PFSK-1 (cell line): ENCODE results near the gene CDPF1.

Experiments
- FOXP2 ChIP-seq: optimal IDR thresholded peaks from 2 replicates; pipeline ENCODE3; 2011; ENCODE audit warnings: borderline replicate concordance, control low read depth, inconsistent platforms; ENCODE audit not compliant: insufficient read depth; ENCODE audit errors: extremely low read length, extremely low read depth
- POLR2AphosphoS5 ChIP-seq: IDR thresholded peaks from 2 replicates; pipeline ENCODE4 v1.6.1; 2012; ENCODE audit warnings: low read depth, mild to moderate bottlenecking, control low read depth, low read length, moderate library complexity
- SIN3A ChIP-seq: IDR thresholded peaks from 2 replicates; pipeline ENCODE4 v1.6.1; 2012; ENCODE audit warnings: mild to moderate bottlenecking, low read length, moderate library complexity, borderline replicate concordance; ENCODE audit not compliant: insufficient read depth
- TAF1 ChIP-seq: IDR thresholded peaks from 2 replicates; pipeline ENCODE4 v1.6.1; 2012; ENCODE audit warnings: low read length, control low read depth, borderline replicate concordance; ENCODE audit not compliant: insufficient read depth
- TF ChIP-seq, protein P1 (sequence below), 2 experiments: IDR thresholded peaks; 2 replicates each; pipeline versions ENCODE4 v1.6.1 to v1.8.0; 2011 to 2012; ENCODE audit warnings: low read depth in 2 of 2, low read length in 2 of 2, control low read depth in 1 of 2, inconsistent platforms in 1 of 2, mild to moderate bottlenecking in 1 of 2, moderate library complexity in 1 of 2; ENCODE audit not compliant: insufficient read depth in 1 of 2

CDPF1 gene

DNA sequence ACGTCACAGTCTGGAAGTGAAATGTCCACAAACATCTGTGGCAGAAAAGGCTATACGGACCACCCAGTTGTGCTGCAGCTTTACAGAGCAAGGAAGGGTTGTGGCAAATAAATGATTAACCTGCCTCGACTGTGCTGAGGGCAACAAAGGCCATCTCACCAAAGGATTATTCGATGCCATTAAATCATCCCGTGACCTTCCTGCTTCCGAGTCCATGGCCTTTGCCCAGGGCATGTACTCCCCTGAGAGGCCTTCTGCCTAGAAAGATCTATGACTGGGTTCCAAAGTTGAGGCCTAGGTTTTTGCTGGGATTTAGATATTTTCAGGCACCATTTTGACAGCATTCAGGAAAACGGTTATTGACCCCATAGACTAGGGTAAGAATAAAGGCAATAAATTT, 9.2 kb downstream of the CDPF1 start:
- no peak for TF ChIP-seq POLR2AphosphoS5
- no peak for TF ChIP-seq FOXP2
- TF ChIP-seq, protein P1, sequence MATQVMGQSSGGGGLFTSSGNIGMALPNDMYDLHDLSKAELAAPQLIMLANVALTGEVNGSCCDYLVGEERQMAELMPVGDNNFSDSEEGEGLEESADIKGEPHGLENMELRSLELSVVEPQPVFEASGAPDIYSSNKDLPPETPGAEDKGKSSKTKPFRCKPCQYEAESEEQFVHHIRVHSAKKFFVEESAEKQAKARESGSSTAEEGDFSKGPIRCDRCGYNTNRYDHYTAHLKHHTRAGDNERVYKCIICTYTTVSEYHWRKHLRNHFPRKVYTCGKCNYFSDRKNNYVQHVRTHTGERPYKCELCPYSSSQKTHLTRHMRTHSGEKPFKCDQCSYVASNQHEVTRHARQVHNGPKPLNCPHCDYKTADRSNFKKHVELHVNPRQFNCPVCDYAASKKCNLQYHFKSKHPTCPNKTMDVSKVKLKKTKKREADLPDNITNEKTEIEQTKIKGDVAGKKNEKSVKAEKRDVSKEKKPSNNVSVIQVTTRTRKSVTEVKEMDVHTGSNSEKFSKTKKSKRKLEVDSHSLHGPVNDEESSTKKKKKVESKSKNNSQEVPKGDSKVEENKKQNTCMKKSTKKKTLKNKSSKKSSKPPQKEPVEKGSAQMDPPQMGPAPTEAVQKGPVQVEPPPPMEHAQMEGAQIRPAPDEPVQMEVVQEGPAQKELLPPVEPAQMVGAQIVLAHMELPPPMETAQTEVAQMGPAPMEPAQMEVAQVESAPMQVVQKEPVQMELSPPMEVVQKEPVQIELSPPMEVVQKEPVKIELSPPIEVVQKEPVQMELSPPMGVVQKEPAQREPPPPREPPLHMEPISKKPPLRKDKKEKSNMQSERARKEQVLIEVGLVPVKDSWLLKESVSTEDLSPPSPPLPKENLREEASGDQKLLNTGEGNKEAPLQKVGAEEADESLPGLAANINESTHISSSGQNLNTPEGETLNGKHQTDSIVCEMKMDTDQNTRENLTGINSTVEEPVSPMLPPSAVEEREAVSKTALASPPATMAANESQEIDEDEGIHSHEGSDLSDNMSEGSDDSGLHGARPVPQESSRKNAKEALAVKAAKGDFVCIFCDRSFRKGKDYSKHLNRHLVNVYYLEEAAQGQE (IDR thresholded peaks at IDR 0.05; ENCODE audit: insufficient read depth in 1 of 2, low read depth in 2 of 2, low read length in 2 of 2) = no peak
- TF ChIP-seq TAF1 = no peak
- no peak for TF ChIP-seq SIN3A

DNA sequence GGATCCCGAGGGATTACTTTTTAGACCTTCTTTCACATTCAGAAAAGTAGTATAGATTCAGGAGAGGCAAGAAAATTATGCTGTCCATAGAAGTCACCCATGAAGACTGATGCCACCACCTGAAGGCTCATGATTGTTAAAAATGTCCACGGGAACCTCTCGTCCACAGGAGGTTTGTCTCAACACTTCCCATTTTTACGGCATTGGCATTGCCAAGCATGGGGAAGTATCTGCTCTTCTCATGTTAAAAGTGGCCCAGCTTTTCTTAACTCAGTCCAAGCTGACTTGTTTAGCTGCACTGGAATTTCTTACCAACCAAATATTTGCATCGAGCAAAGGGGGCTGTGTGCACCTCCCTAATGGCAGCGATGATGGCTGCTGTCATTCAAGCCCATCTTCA, 9.6 kb downstream of the CDPF1 start:
- TF ChIP-seq TAF1 = no peak
- TF ChIP-seq POLR2AphosphoS5 = no peak
- TF ChIP-seq, protein P1 (IDR thresholded peaks at IDR 0.05; ENCODE audit: insufficient read depth in 1 of 2, low read depth in 2 of 2, low read length in 2 of 2) = no peak
- no peak for TF ChIP-seq SIN3A
- no peak for TF ChIP-seq FOXP2

DNA sequence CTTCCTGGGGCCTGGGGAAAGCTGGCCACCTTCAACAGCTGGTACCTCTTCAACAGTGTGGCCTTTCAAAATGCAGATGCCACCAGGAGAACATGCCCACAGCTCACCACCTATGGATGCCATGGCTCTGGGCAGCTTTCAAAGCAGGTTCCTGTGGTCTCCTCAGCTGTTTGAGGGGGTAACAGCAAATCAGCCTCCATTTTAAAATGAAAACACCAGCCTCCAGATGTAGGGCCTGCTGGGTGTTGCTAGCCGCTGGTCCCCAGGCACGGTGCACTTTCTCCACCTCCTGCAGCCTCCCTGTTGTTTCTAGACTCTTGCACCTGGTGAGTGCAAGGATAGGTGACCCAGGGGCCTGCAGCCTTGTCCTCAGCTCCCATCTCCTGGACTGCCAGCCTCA, 10.0 kb downstream of the CDPF1 start:
- TF ChIP-seq, protein P1 (IDR thresholded peaks at IDR 0.05; ENCODE audit: insufficient read depth in 1 of 2, low read depth in 2 of 2, low read length in 2 of 2) = no peak
- TF ChIP-seq TAF1 = no peak
- no peak for TF ChIP-seq POLR2AphosphoS5
- TF ChIP-seq SIN3A = no peak
- TF ChIP-seq FOXP2 = no peak

DNA sequence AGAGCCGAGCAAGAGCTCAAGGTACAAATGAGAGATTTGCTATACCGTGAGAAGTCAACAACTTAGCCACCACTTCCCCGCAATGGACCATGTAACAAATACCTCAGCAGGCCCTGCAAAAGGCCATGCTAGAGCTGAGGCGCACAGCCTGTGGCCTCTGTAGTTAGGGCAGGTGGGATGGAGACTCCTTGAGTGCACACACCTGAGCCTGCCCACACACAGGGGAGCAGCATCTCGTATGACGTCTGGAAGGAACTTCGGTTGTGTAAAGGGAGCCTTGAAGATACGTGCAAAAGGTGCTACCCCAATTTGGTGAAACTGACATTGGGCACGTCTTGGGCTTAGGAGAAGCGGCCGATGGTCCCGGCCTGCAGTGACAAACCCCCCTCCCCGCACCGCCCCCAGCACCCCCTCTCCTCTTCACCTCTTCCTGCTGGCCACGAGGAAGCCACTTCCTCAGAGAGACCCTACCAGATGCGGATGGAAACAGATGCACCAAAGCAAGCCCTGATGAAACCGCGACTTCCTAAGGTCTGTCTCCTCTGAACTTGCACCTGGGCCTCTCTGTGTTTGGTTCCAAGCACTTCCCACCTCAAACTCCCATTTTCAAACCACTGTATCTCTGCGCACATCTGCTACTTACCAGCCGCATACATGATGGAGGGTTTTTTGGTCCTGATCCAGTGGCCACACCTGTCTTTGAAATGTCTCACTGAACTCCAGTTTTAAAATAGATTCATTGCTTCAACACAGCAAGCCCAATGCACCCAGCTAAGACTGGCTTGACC, 10.6 kb downstream of the CDPF1 start:
- no peak for TF ChIP-seq POLR2AphosphoS5
- no peak for TF ChIP-seq SIN3A
- no peak for TF ChIP-seq TAF1
- TF ChIP-seq, protein P1 (IDR thresholded peaks at IDR 0.05; ENCODE audit: insufficient read depth in 1 of 2, low read depth in 2 of 2, low read length in 2 of 2) = no peak
- no peak for TF ChIP-seq FOXP2

DNA sequence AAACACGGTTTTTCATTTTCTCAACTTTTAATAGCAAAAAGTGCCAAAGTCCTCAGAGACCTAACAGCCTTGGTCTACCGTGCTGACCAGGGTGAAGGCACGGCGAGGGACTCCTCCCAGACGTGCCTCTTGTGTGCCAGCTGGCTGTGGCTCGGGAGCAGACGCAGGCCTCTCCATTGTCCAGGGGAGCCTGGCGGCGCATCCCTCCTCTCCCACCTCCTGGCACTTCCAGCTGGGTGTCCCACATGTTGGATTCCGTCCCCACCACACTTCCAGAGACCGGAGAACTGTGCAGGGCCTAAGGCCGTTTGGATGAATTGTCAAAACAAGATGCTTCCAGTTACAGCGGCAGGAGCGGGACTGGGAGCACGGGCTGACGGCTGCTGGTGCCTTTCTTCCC, 11.6 kb downstream of the CDPF1 start:
- TF ChIP-seq POLR2AphosphoS5 (no peak), SIN3A (no peak), FOXP2 (no peak), TAF1 (no peak)
- TF ChIP-seq, protein P1 (IDR thresholded peaks at IDR 0.05; ENCODE audit: insufficient read depth in 1 of 2, low read depth in 2 of 2, low read length in 2 of 2) = no peak
